ENCODE results near the gene HSPA5. TPM values are rescaled to one million over a fixed set of nuclear protein-coding genes. Genes with fewer than 3 reads are reported as not detected.
A peak's percentile ranks its signal among the peaks of the same experiment; 100 is the strongest.
"Not testable (repeated sequence)": the region's sequence is repeated elsewhere in the genome, so short reads cannot be mapped to it uniquely, and the experiment has no call there.

Gene HSPA5
- polyA plus RNA-seq, 2 of the 4 experiments (the other 2 are of a cell fraction) = 227 to 557 TPM

GRCh38 chr9:125200216-125201047 lies 40.7 kb downstream of the HSPA5 start, which contains the start of gene RABEPK:
TSS of gene RABEPK (plus strand) at chr9:125200542. CDS start at chr9:125203014, 2,472 bp downstream.
- H3K27ac ChIP-seq = peak within 1 kb of the TSS; percentile 86 to 90
- 1% methylated on average over 33 of the region's 51 CpGs for WGBS (ENCODE audit: missing lambda C conversion rate)
- TF ChIP-seq CBX8 (IDR thresholded peaks at IDR 0.05) (no peak), HDAC2 (IDR thresholded peaks at IDR 0.05) (no peak), CEBPB (IDR thresholded peaks at IDR 0.05) (peak; percentile 80 to 91), NPAS2 (CRISPR knock-in tag; IDR thresholded peaks at IDR 0.05; ENCODE audit: borderline replicate concordance) (no peak), TFCP2L1 (CRISPR knock-in tag; IDR thresholded peaks at IDR 0.05) (peak; percentile 89), EP300 (IDR thresholded peaks at IDR 0.05) (no peak), CHD2 (IDR thresholded peaks at IDR 0.05; ENCODE audit: low read length, partially characterized antibody) (no peak), MAX (IDR thresholded peaks at IDR 0.05) (peak; percentile 97), RNF2 (IDR thresholded peaks at IDR 0.05; ENCODE audit: borderline replicate concordance, low read depth) (no peak), BCL3 (IDR thresholded peaks at IDR 0.05) (peak; percentile 90), JUN (IDR thresholded peaks at IDR 0.05) (peak; percentile 79 to 81), RAD21 (conservative IDR thresholded peaks at IDR 0.05 in 1 of 2, IDR thresholded peaks at IDR 0.05 in 1 of 2) (peak in 1 of 2 experiments; percentile 1; a peak in 1 of 5 replicates), CTCF (IDR thresholded peaks at IDR 0.05) (no peak), MAFK (IDR thresholded peaks at IDR 0.05; ENCODE audit: partially characterized antibody) (no peak), MYC (IDR thresholded peaks at IDR 0.05; ENCODE audit: borderline replicate concordance, low read length) (peak; percentile 88), ZNF302 (CRISPR knock-in tag; IDR thresholded peaks at IDR 0.05) (no peak), POLR2A (IDR thresholded peaks at IDR 0.05; ENCODE audit: low read length) (peak; percentile 81), ZFP36 (IDR thresholded peaks at IDR 0.05; ENCODE audit: borderline replicate concordance, partially characterized antibody) (no peak), NR3C1 (IDR thresholded peaks at IDR 0.05) (no peak), USF2 (IDR thresholded peaks at IDR 0.05) (peak; percentile 67), HEYL (CRISPR knock-in tag; IDR thresholded peaks at IDR 0.05) (no peak), RFX5 (IDR thresholded peaks at IDR 0.05) (no peak), TP53 (CRISPR knock-in tag; IDR thresholded peaks at IDR 0.05) (no peak), PHF8 (IDR thresholded peaks at IDR 0.05; ENCODE audit: borderline replicate concordance, low read depth) (peak; percentile 70; the same call in 1 of the 2 replicates), E2F6 (IDR thresholded peaks at IDR 0.05; ENCODE audit: borderline replicate concordance, low read depth) (0 out of 2 replicates have a peak, but pooled peaks have one; percentile 37)
- POLR2A ChIA-PET = interaction anchor here (0.5 to 4.7 kb wide), 6 partner anchors 10 to 257 kb away, joined by 3 to 38 read pairs (median 6); partner anchors contain the start of genes HSPA5 and SCAI
- FAIRE-seq (no peak), ATAC-seq (peak; percentile 99), DNase-seq (ENCODE audit: low read depth in 1 of 2, low spot score in 1 of 2) (peak; percentile 93 to 94)
- peak within 1 kb of the TSS; percentile 90 for H3K4me2 ChIP-seq
- H3K4me3 ChIP-seq = peak within 1 kb of the TSS; percentile 62
- no peaks in the 10 kb centered on the region for H3K9me3 ChIP-seq
- CTCF ChIA-PET = interaction anchor here (0.5 to 1.6 kb wide), 7 partner anchors 9 to 1198 kb away, joined by 3 to 4 read pairs (median 3); no protein-coding TSS in a partner anchor
- peaks cover 16% of the 10 kb centered on the region for H3K4me1 ChIP-seq

GRCh38 chr9:125195591-125195990 lies 45.6 kb downstream of the HSPA5 start:
- H3K9me3 ChIP-seq; H3K4me3 ChIP-seq; FAIRE-seq; ATAC-seq; H3K27ac ChIP-seq; DNase-seq (ENCODE audit: low read depth in 1 of 2, low spot score in 1 of 2); POLR2A ChIA-PET; H3K4me1 ChIP-seq; H3K4me2 ChIP-seq: not testable (repeated sequence)
- WGBS (ENCODE audit: missing lambda C conversion rate) = 57% methylated on average over 1 of the region's 1 CpG
- CTCF ChIA-PET = interaction anchor here (0.6 to 1.6 kb wide), 2 partner anchors 21 to 151 kb away, joined by 3 to 4 read pairs; no protein-coding TSS in a partner anchor

- 92% methylated on average over 5 of the region's 5 CpGs for WGBS (ENCODE audit: missing lambda C conversion rate)
- CTCF ChIA-PET = interaction anchor here (1.6 kb wide), 1 partner anchor 20 kb away, joined by 4 read pairs; no protein-coding TSS in a partner anchor
- ATAC-seq; FAIRE-seq; POLR2A ChIA-PET; H3K27ac ChIP-seq; H3K4me1 ChIP-seq; H3K4me2 ChIP-seq; H3K4me3 ChIP-seq; DNase-seq (ENCODE audit: low read depth in 1 of 2, low spot score in 1 of 2); H3K9me3 ChIP-seq: not testable (repeated sequence)
Measured at GRCh38 chr9:125194466-125194865, 46.7 kb downstream of the HSPA5 start.

All from A549 (cell line).